PC-3 (cell line): Measurements from ENCODE around the gene COL27A1. TPM values are rescaled to one million over a fixed set of nuclear protein-coding genes. Genes with fewer than 3 reads are reported as not detected.

Experiments
- ATAC-seq: fragments of 200-7000 bp; cut with Tn5 transposase; 2 replicates; pipeline ENCODE4 v1.9.1; 2020; ENCODE audit warnings: mild to moderate bottlenecking, moderate library complexity
- BruUV-seq: library from RNA; stranded (reverse); fragments of 400-500 nt; replicated peaks from 2 replicates; lab custom pipeline; 2021; lab: Mats Ljungman, UMichigan
- CTCF ChIA-PET: fragments of 300-600 bp; sonication (Branson Sonifier 250); formaldehyde crosslinking; loops from one replicate; lab custom pipeline; 2022; ENCODE audit warnings: antibody characterized with exemption; lab: Charles Lee
- POLR2A ChIA-PET: fragments of 300-600 bp; sonication (Branson Sonifier 250); formaldehyde crosslinking; loops from one replicate; lab custom pipeline; 2022; ENCODE audit warnings: antibody characterized with exemption; ENCODE audit not compliant: unreplicated experiment; lab: Charles Lee
- DNase-seq: peaks from one replicate; pipeline ENCODE4 v3.0.0-alpha.2; 2015
- H2AFZ ChIP-seq: fragments of 300-600 bp; sonication (generic); 2 replicates; pipeline ENCODE4 v1.6.0; 2016; ENCODE audit warnings: antibody characterized with exemption, low read length
- H3F3A ChIP-seq: fragments of 300-600 bp; sonication (generic); one replicate; pipeline ENCODE4 v1.6.0; 2017; ENCODE audit warnings: antibody characterized with exemption, low read length, control low read depth, mild to moderate bottlenecking; ENCODE audit not compliant: unreplicated experiment
- H3K27ac ChIP-seq: fragments of 300-600 bp; sonication (generic); 2 replicates; pipeline ENCODE4 v1.5.1; 2016; ENCODE audit warnings: mild to moderate bottlenecking, low read length
- H3K27me3 ChIP-seq: fragments of 300-600 bp; sonication (generic); 2 replicates; pipeline ENCODE4 v1.6.1; 2016; ENCODE audit warnings: low read length, mixed read lengths
- H3K36me3 ChIP-seq: fragments of 300-600 bp; sonication (generic); 2 replicates; pipeline ENCODE4 v1.6.1; 2016; ENCODE audit warnings: low read depth, mixed run types, low read length, mixed read lengths
- H3K4me1 ChIP-seq: fragments of 300-600 bp; sonication (generic); 2 replicates; pipeline ENCODE4 v1.5.1; 2016; ENCODE audit warnings: low read length; ENCODE audit not compliant: insufficient read depth
- H3K4me2 ChIP-seq: fragments of 300-600 bp; sonication (generic); 2 replicates; pipeline ENCODE4 v1.6.0; 2016; ENCODE audit warnings: low read length
- H3K4me3 ChIP-seq: fragments of 300-600 bp; sonication (generic); 2 replicates; pipeline ENCODE4 v1.5.1; 2016; ENCODE audit warnings: mild to moderate bottlenecking, low read length, mixed read lengths
- H3K79me2 ChIP-seq: fragments of 300-600 bp; sonication (generic); 2 replicates; pipeline ENCODE4 v1.6.1; 2017; ENCODE audit warnings: low read length, mixed read lengths
- H3K9ac ChIP-seq: fragments of 300-600 bp; sonication (generic); 2 replicates; pipeline ENCODE4 v1.6.0; 2016; ENCODE audit warnings: mild to moderate bottlenecking, low read length
- H3K9me2 ChIP-seq: fragments of 300-600 bp; sonication (generic); replicated peaks from 2 replicates; pipeline ENCODE4 v1.6.1; 2016; ENCODE audit warnings: mixed run types, low read length, mixed read lengths
- H3K9me3 ChIP-seq: fragments of 300-600 bp; sonication (generic); 2 replicates; pipeline ENCODE4 v1.6.1; 2016; ENCODE audit warnings: low read length, mixed read lengths
- H4K20me1 ChIP-seq: fragments of 300-600 bp; sonication (generic); 2 replicates; pipeline ENCODE4 v1.6.1; 2016; ENCODE audit warnings: low read length, mixed read lengths
- CTCF ChIP-seq: fragments of 300-600 bp; sonication (generic); conservative IDR thresholded peaks from 2 replicates; pipeline ENCODE4 v1.5.1; 2017; ENCODE audit warnings: antibody characterized with exemption, low read depth, mild to moderate bottlenecking, low read length
- EZH2 ChIP-seq: fragments of 300-600 bp; sonication (generic); IDR thresholded peaks from one replicate; pipeline ENCODE4 v1.6.1; 2017; ENCODE audit warnings: antibody characterized with exemption, mild to moderate bottlenecking, low read length; ENCODE audit not compliant: unreplicated experiment
- EZH2phosphoT487 ChIP-seq: fragments of 300-600 bp; sonication (generic); IDR thresholded peaks from 2 replicates; pipeline ENCODE4 v1.6.1; 2018; ENCODE audit warnings: mild to moderate bottlenecking, antibody characterized with exemption, low read length, borderline replicate concordance
- intact Hi-C: fragments of 100-400 bp; cut with micrococcal nuclease; formaldehyde crosslinking; loops from 2 replicates; pipeline ENCODE4 v1.9.0; 2023
- total RNA-seq: library from RNA; depleted of rRNA; stranded (reverse); fragments of >200 nt; gene quantifications from 2 replicates; pipeline ENCODE4 v1.2.3, GENCODE V29; 2014

The COL27A1 gene
- total RNA-seq, 1 experiment from 2014 or later: 4.3 TPM

DNA sequence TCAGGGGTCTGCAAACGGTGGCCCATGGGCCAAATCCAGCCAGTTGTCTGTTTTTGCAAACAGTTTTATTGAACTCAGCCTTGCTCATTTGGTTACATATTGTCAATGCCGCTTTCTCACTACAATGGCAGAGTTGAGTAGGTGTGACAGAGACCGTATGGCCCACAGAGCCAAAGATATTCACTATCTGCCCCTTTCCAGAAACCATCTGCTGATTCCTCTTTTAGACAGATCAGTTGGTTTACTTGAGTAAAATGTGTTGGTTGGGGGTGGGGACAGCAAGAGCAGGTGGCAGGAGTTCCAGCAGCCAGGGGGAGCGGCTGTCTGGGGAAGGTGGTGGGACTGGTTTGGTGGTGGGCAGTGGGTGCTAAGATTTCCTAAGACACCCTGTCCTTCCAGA, 54.8 kb downstream of the COL27A1 start:
- H2AFZ ChIP-seq: no peak overlapping the region
- no peaks in the 10 kb centered on the region for H4K20me1 ChIP-seq
- no peaks in the 10 kb centered on the region for H3K9me3 ChIP-seq
- ATAC-seq (no peak), DNase-seq (no peak)
- H3K27ac ChIP-seq: no peak overlapping the region
- no peaks in the 10 kb centered on the region for H3K4me1 ChIP-seq
- no peaks in the 10 kb centered on the region for H3K27me3 ChIP-seq
- H3K79me2 ChIP-seq: no peaks in the 10 kb centered on the region
- H3K9me2 ChIP-seq: no peaks in the 10 kb centered on the region
- H3F3A ChIP-seq: no peaks in the 10 kb centered on the region
- no peaks in the 10 kb centered on the region for H3K36me3 ChIP-seq
- no TSS peak for BruUV-seq
- no peak for TF ChIP-seq EZH2phosphoT487
- no peak for TF ChIP-seq CTCF
- no peak for TF ChIP-seq EZH2
- intact Hi-C loops: no loop called here
- H3K4me3 ChIP-seq: no peak overlapping the region
- ChIA-PET POLR2A (no interaction called here), CTCF (no interaction called here)
- H3K9ac ChIP-seq: no peak overlapping the region
- H3K4me2 ChIP-seq: no peak overlapping the region

GRCh38 chr9:114210691-114211276, 55.4 kb downstream of the COL27A1 start:
- no TSS peak for BruUV-seq
- ChIA-PET CTCF (no interaction called here), POLR2A (no interaction called here)

More at GRCh38 chr9:114210691-114211276, 55.4 kb downstream of the COL27A1 start:
- no peak overlapping the region for H3K27ac ChIP-seq
- H3K79me2 ChIP-seq: no peaks in the 10 kb centered on the region
- ATAC-seq (no peak), DNase-seq (no peak)
- no peaks in the 10 kb centered on the region for H3K4me1 ChIP-seq
- no peak overlapping the region for H2AFZ ChIP-seq
- H4K20me1 ChIP-seq: no peaks in the 10 kb centered on the region
- TF ChIP-seq EZH2phosphoT487: no peak
- TF ChIP-seq EZH2: no peak
- no peak for TF ChIP-seq CTCF
- no peaks in the 10 kb centered on the region for H3K36me3 ChIP-seq
- H3K27me3 ChIP-seq: no peaks in the 10 kb centered on the region
- H3K4me3 ChIP-seq: no peak overlapping the region
- H3K4me2 ChIP-seq: no peak overlapping the region
- H3K9me2 ChIP-seq: no peaks in the 10 kb centered on the region
- H3K9me3 ChIP-seq: no peaks in the 10 kb centered on the region
- intact Hi-C loops: no loop called here
- no peak overlapping the region for H3K9ac ChIP-seq
- no peaks in the 10 kb centered on the region for H3F3A ChIP-seq
